Erythroblast (primary cell): ENCODE results near the gene CENPVL1.
"Not testable (repeated sequence)": the region's sequence is repeated elsewhere in the genome, so short reads cannot be mapped to it uniquely, and the experiment has no call there.

ENCODE experiments used
- GATA1 ChIP-seq: IDR thresholded peaks from 2 replicates; pipeline ENCODE4 v1.6.1; 2011; ENCODE audit warnings: low read depth, mild to moderate bottlenecking, control low read depth, low read length, moderate library complexity
- POLR2A ChIP-seq: IDR thresholded peaks from 2 replicates; pipeline ENCODE4 v1.6.1; 2011; ENCODE audit warnings: mild to moderate bottlenecking, low read length

DNA sequence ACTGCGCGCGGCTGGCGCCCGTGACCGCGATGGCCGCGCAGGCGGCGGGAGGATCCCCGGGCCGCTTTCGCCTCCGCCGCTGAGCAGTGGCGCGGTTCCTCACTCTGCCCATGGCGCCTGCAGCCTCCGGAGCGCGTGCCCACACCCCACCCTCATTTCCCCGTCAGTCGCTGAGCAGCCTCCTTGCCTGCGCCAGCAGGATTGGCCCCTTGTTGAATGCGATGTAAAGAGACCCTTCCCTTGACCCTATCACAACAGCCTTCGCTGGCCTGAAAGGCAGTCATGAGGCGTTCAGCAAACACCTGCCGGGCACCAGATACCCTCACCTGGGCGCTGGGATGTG is 27.6 kb upstream of the CENPVL1 start, which contains the start of gene CENPVL2:
- TF ChIP-seq POLR2A, GATA1: not testable (repeated sequence)
